ENCODE data around the gene MAP4K4.

GRCh38 chr2:101684313-101684712 lies 13.2 kb upstream of the MAP4K4 start:
- TF ChIP-seq POLR2A (IDR thresholded peaks at IDR 0.05; ENCODE audit: low read length), result no peak
- no peak for TF ChIP-seq GATA1 (IDR thresholded peaks at IDR 0.05; ENCODE audit: low read depth, low read length)

Data from erythroblast (primary cell).